CD4-positive, alpha-beta memory T cell (primary cell): ENCODE data around the gene ANO10. TPM values are rescaled to one million over a fixed set of nuclear protein-coding genes. Genes with fewer than 3 reads are reported as not detected.

Experiments
- CTCF ChIA-PET: fragments of 350-600 bp; sonication (Branson Sonifier 250); formaldehyde crosslinking; loops from one replicate; lab custom pipeline; 2021; ENCODE audit warnings: inconsistent platforms; ENCODE audit not compliant: partially characterized antibody; lab: Charles Lee
- POLR2A ChIA-PET: fragments of 350-600 bp; sonication (Branson Sonifier 250); formaldehyde crosslinking; loops from one replicate; lab custom pipeline; 2021; ENCODE audit not compliant: partially characterized antibody; lab: Charles Lee
- DNase-seq, 5 donors: peaks; one replicate each; pipeline versions ENCODE4 v3.0.0 to v3.0.0-alpha.2; 2020 to 2022; ENCODE audit warnings: mixed read lengths in 1 of 5
- H3K27ac ChIP-seq: one replicate; pipeline ENCODE4 v1.7.0; 2013; ENCODE audit warnings: low read depth, low read length
- H3K27me3 ChIP-seq: 2 replicates; pipeline ENCODE4 v1.7.0; 2013; ENCODE audit warnings: mild to moderate bottlenecking, low read length, moderate library complexity; ENCODE audit not compliant: insufficient read depth
- H3K36me3 ChIP-seq: 2 replicates; pipeline ENCODE4 v1.7.0; 2013; ENCODE audit warnings: mild to moderate bottlenecking, low read length, moderate library complexity; ENCODE audit not compliant: insufficient read depth
- H3K4me1 ChIP-seq: 2 replicates; pipeline ENCODE4 v1.7.0; 2013; ENCODE audit warnings: mild to moderate bottlenecking, low read length, moderate library complexity; ENCODE audit not compliant: insufficient read depth
- H3K4me3 ChIP-seq, 2 donors: one replicate each; pipeline ENCODE4 v1.7.0; 2013; ENCODE audit warnings: low read length in 2 of 2, mild to moderate bottlenecking in 1 of 2
- H3K9me3 ChIP-seq, 2 donors: one replicate each; pipeline ENCODE4 v1.7.0; 2013; ENCODE audit warnings: low read length in 2 of 2, control low read depth in 1 of 2; ENCODE audit not compliant: control insufficient read depth in 1 of 2
- H3K27ac Mint-ChIP-seq, 7 donors: one replicate each; pipeline ENCODE4 v1.8.0; 2020 to 2021; ENCODE audit warnings: mixed read lengths in 7 of 7, mild to moderate bottlenecking in 6 of 7, inconsistent platforms in 3 of 7, moderate library complexity in 3 of 7
- H3K27me3 Mint-ChIP-seq, 2 donors: one replicate each; pipeline ENCODE4 v1.8.0; 2020 to 2021; ENCODE audit warnings: mixed read lengths in 2 of 2
- H3K36me3 Mint-ChIP-seq, 2 donors: one replicate each; pipeline ENCODE4 v1.8.0; 2020 to 2021; ENCODE audit warnings: mixed read lengths in 2 of 2, inconsistent platforms in 1 of 2, mild to moderate bottlenecking in 1 of 2
- H3K4me1 Mint-ChIP-seq, 4 donors: one replicate each; pipeline ENCODE4 v1.8.0; 2020 to 2021; ENCODE audit warnings: mixed read lengths in 4 of 4, mild to moderate bottlenecking in 1 of 4
- H3K4me3 Mint-ChIP-seq, 8 donors: one replicate each; pipeline ENCODE4 v1.8.0; 2020 to 2021; ENCODE audit warnings: mixed read lengths in 8 of 8, mild to moderate bottlenecking in 7 of 8, moderate library complexity in 6 of 8, inconsistent platforms in 3 of 8
- H3K9me3 Mint-ChIP-seq, 8 donors: one replicate each; pipeline ENCODE4 v1.8.0; 2020 to 2021; ENCODE audit warnings: mixed read lengths in 8 of 8, mild to moderate bottlenecking in 5 of 8, inconsistent platforms in 3 of 8, moderate library complexity in 1 of 8
- intact Hi-C: fragments of 100-400 bp; cut with micrococcal nuclease; formaldehyde crosslinking; loops from one replicate; pipeline ENCODE4 v1.15.1; 2023
- polyA plus RNA-seq, 2 donors: library from polyadenylated mRNA; unstranded; fragments of 300-500 nt; fragmentation: Illumina TruSeq; gene quantifications; one replicate each; pipeline ENCODE4 v1.2.3, GENCODE V29; 2021
- total RNA-seq, 2 experiments: library from RNA; stranded (reverse); gene quantifications; one replicate each; pipeline ENCODE4 v1.2.3, GENCODE V29; 2021

Gene ANO10
- total and polyA plus RNA-seq, 4 experiments from 2014 or later = 8.6 to 9.9 (median 9.6) TPM

- POLR2A ChIA-PET = no interaction called here
- no peak overlapping the region for H3K4me3 Mint-ChIP-seq
- intact Hi-C loops = no loop called here
Measured at GRCh38 chr3:43425829-43426228, 196.0 kb downstream of the ANO10 start.

GRCh38 chr3:43423639-43424038 is 198.2 kb downstream of the ANO10 start:
- ChIA-PET POLR2A (interaction anchor here (1.1 kb wide), 1 partner anchor 285 kb away, joined by 3 read pairs; no protein-coding TSS in a partner anchor), CTCF (no interaction called here)
- H3K36me3 Mint-ChIP-seq = peaks cover 4 to 19% of the 10 kb centered on the region in 2 donors

More at GRCh38 chr3:43425829-43426228, 196.0 kb downstream of the ANO10 start:
- H3K36me3 ChIP-seq = no peaks in the 10 kb centered on the region
- no peaks in the 10 kb centered on the region for H3K4me1 ChIP-seq
- Mint-ChIP-seq H3K36me3 (peaks cover 4 to 19% of the 10 kb centered on the region in 2 donors), H3K4me1 (no peaks in the 10 kb centered on the region), H3K9me3 (peaks cover 0 to 11% (median 5%) of the 10 kb centered on the region in 8 donors), H3K27me3 (peaks cover 0 to 1% of the 10 kb centered on the region in 2 donors), H3K27ac (no peak overlapping the region)
- no peaks in the 10 kb centered on the region for H3K27me3 ChIP-seq
- H3K4me3 ChIP-seq = no peak overlapping the region
- H3K27ac ChIP-seq = no peak overlapping the region
- H3K9me3 ChIP-seq = no peaks in the 10 kb centered on the region
- DNase-seq = no peak
- CTCF ChIA-PET = no interaction called here

GRCh38 chr3:43423142-43423541 is 198.7 kb downstream of the ANO10 start:
- Histone ChIP-seq H3K36me3 (no peaks in the 10 kb centered on the region), H3K4me3 (no peak overlapping the region), H3K9me3 (no peaks in the 10 kb centered on the region), H3K27ac (no peak overlapping the region), H3K27me3 (no peaks in the 10 kb centered on the region), H3K4me1 (no peaks in the 10 kb centered on the region)
- ChIA-PET CTCF (no interaction called here), POLR2A (interaction anchor here (1.1 kb wide), 1 partner anchor 285 kb away, joined by 3 read pairs; no protein-coding TSS in a partner anchor)
- peaks cover 0 to 3% (median 0%) of the 10 kb centered on the region in 4 donors for H3K4me1 Mint-ChIP-seq
- peaks cover 0 to 1% of the 10 kb centered on the region in 2 donors for H3K27me3 Mint-ChIP-seq
- peaks cover 0 to 11% (median 5%) of the 10 kb centered on the region in 8 donors for H3K9me3 Mint-ChIP-seq
- DNase-seq = no peak
- no peak overlapping the region for H3K27ac Mint-ChIP-seq
- H3K36me3 Mint-ChIP-seq = peaks cover 4 to 16% of the 10 kb centered on the region in 2 donors
- no peak overlapping the region for H3K4me3 Mint-ChIP-seq
- intact Hi-C loops = no loop called here

More at GRCh38 chr3:43423639-43424038, 198.2 kb downstream of the ANO10 start:
- H3K4me1 ChIP-seq = no peaks in the 10 kb centered on the region
- H3K27ac ChIP-seq = no peak overlapping the region
- Mint-ChIP-seq H3K9me3 (peaks cover 0 to 11% (median 5%) of the 10 kb centered on the region in 8 donors), H3K4me1 (peaks cover 0 to 3% (median 0%) of the 10 kb centered on the region in 4 donors), H3K27ac (peak overlapping the region in 1 of 7 donors; percentile 10), H3K4me3 (no peak overlapping the region), H3K27me3 (peaks cover 0 to 1% of the 10 kb centered on the region in 2 donors)
- no peaks in the 10 kb centered on the region for H3K36me3 ChIP-seq
- H3K27me3 ChIP-seq = no peaks in the 10 kb centered on the region
- H3K4me3 ChIP-seq = no peak overlapping the region
- no peaks in the 10 kb centered on the region for H3K9me3 ChIP-seq
- DNase-seq = no peak
- intact Hi-C loops = no loop called here

GRCh38 chr3:43418601-43419272 is 203.1 kb downstream of the ANO10 start:
- peaks cover 4 to 5% of the 10 kb centered on the region in 2 donors for H3K36me3 Mint-ChIP-seq
- Histone ChIP-seq H3K4me3 (no peak overlapping the region), H3K27ac (no peak overlapping the region), H3K4me1 (peaks cover 8% of the 10 kb centered on the region), H3K9me3 (no peaks in the 10 kb centered on the region), H3K36me3 (no peaks in the 10 kb centered on the region), H3K27me3 (no peaks in the 10 kb centered on the region)
- intact Hi-C loops = no loop called here
- ChIA-PET POLR2A (no interaction called here), CTCF (interaction anchor here (1.4 kb wide), 1 partner anchor 16 kb away, joined by 3 read pairs; no protein-coding TSS in a partner anchor)
- no peak overlapping the region for H3K4me3 Mint-ChIP-seq
- no peak for DNase-seq
- peaks cover 4 to 12% (median 6%) of the 10 kb centered on the region in 4 donors for H3K4me1 Mint-ChIP-seq
- H3K9me3 Mint-ChIP-seq = no peaks in the 10 kb centered on the region
- no peaks in the 10 kb centered on the region for H3K27me3 Mint-ChIP-seq
- H3K27ac Mint-ChIP-seq = no peak overlapping the region

- no peak overlapping the region for H3K27ac Mint-ChIP-seq
- ChIA-PET CTCF (interaction anchor here (0.9 kb wide), 1 partner anchor 12 kb away, joined by 3 read pairs; no protein-coding TSS in a partner anchor), POLR2A (no interaction called here)
- H3K4me1 Mint-ChIP-seq = peaks cover 14 to 27% (median 18%) of the 10 kb centered on the region in 4 donors
- H3K4me3 Mint-ChIP-seq = no peak overlapping the region
- H3K4me1 ChIP-seq = peaks cover 22% of the 10 kb centered on the region
- H3K36me3 ChIP-seq = no peaks in the 10 kb centered on the region
- no peak overlapping the region for H3K4me3 ChIP-seq
- no peaks in the 10 kb centered on the region for H3K27me3 Mint-ChIP-seq
- no peaks in the 10 kb centered on the region for H3K9me3 Mint-ChIP-seq
- DNase-seq = no peak
- no peaks in the 10 kb centered on the region for H3K27me3 ChIP-seq
- intact Hi-C loops = no loop called here
- peaks cover 0 to 5% of the 10 kb centered on the region in 2 donors for H3K36me3 Mint-ChIP-seq
- H3K9me3 ChIP-seq = no peaks in the 10 kb centered on the region
- no peak overlapping the region for H3K27ac ChIP-seq
Measured at GRCh38 chr3:43417133-43417532, 204.7 kb downstream of the ANO10 start.

GRCh38 chr3:43415088-43415487 is 206.7 kb downstream of the ANO10 start:
- no peaks in the 10 kb centered on the region for H3K9me3 ChIP-seq
- ChIA-PET CTCF (interaction anchor here (1.7 kb wide), 1 partner anchor 13 kb away, joined by 3 read pairs; no protein-coding TSS in a partner anchor), POLR2A (interaction anchor here (0.6 kb wide), 1 partner anchor 118 kb away, joined by 3 read pairs; no protein-coding TSS in a partner anchor)
- peaks cover 0 to 5% of the 10 kb centered on the region in 2 donors for H3K36me3 Mint-ChIP-seq
- no peak for DNase-seq
- H3K4me3 ChIP-seq = no peak overlapping the region
- H3K36me3 ChIP-seq = no peaks in the 10 kb centered on the region
- no peak overlapping the region for H3K4me3 Mint-ChIP-seq
- H3K27ac ChIP-seq = no peak overlapping the region
- no peaks in the 10 kb centered on the region for H3K27me3 ChIP-seq
- H3K9me3 Mint-ChIP-seq = no peaks in the 10 kb centered on the region
- no peaks in the 10 kb centered on the region for H3K27me3 Mint-ChIP-seq
- peaks cover 22% of the 10 kb centered on the region for H3K4me1 ChIP-seq
- peaks cover 14 to 27% (median 18%) of the 10 kb centered on the region in 4 donors for H3K4me1 Mint-ChIP-seq
- intact Hi-C loops = no loop called here
- no peak overlapping the region for H3K27ac Mint-ChIP-seq

- DNase-seq = no peak
- H3K9me3 ChIP-seq = no peaks in the 10 kb centered on the region
- H3K4me3 Mint-ChIP-seq = peak overlapping the region in 1 of 8 donors; percentile 7
- no peaks in the 10 kb centered on the region for H3K9me3 Mint-ChIP-seq
- peaks cover 0 to 5% of the 10 kb centered on the region in 2 donors for H3K36me3 Mint-ChIP-seq
- H3K27me3 ChIP-seq = no peaks in the 10 kb centered on the region
- H3K27ac ChIP-seq = no peak overlapping the region
- peak overlapping the region in 5 of 7 donors; percentile 57 to 88 (median 78) for H3K27ac Mint-ChIP-seq
- peaks cover 22% of the 10 kb centered on the region for H3K4me1 ChIP-seq
- ChIA-PET CTCF (no interaction called here), POLR2A (no interaction called here)
- H3K36me3 ChIP-seq = no peaks in the 10 kb centered on the region
- intact Hi-C loops = no loop called here
- peaks cover 13 to 27% (median 17%) of the 10 kb centered on the region in 4 donors for H3K4me1 Mint-ChIP-seq
- H3K27me3 Mint-ChIP-seq = no peaks in the 10 kb centered on the region
- H3K4me3 ChIP-seq = no peak overlapping the region
Measured at GRCh38 chr3:43413676-43414368, 208.0 kb downstream of the ANO10 start.
